ENCODE data around the gene NANOGP8.
"Not testable (repeated sequence)": the region's sequence is repeated elsewhere in the genome, so short reads cannot be mapped to it uniquely, and the experiment has no call there.

NANOGP8 gene

DNA sequence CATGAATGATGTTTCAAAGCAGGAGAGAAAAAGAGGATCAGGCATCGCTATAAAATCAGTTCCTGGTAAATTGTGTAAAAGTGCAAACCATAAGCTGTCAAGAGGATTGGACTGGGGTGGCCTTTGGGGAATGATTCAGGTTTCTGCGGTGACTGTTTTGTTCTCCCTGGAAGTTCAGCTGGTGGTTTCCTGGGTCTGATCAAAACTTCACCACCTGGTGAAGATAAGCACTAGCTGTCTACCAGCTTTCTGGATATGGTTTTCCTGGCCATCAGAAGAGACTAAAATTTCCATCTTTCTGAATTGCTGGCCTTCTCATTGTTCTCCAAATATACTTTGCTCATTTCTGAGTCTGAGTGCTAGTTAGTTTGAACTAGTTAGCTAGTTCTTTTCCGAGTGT, 2.7 kb upstream of the NANOGP8 start:
- FAIRE-seq (no peak), DNase-seq (ENCODE audit: insufficient read length, low spot score) (no peak)
- TF ChIP-seq, protein P1, sequence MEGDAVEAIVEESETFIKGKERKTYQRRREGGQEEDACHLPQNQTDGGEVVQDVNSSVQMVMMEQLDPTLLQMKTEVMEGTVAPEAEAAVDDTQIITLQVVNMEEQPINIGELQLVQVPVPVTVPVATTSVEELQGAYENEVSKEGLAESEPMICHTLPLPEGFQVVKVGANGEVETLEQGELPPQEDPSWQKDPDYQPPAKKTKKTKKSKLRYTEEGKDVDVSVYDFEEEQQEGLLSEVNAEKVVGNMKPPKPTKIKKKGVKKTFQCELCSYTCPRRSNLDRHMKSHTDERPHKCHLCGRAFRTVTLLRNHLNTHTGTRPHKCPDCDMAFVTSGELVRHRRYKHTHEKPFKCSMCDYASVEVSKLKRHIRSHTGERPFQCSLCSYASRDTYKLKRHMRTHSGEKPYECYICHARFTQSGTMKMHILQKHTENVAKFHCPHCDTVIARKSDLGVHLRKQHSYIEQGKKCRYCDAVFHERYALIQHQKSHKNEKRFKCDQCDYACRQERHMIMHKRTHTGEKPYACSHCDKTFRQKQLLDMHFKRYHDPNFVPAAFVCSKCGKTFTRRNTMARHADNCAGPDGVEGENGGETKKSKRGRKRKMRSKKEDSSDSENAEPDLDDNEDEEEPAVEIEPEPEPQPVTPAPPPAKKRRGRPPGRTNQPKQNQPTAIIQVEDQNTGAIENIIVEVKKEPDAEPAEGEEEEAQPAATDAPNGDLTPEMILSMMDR (IDR thresholded peaks at IDR 0.05; ENCODE audit: insufficient read depth, missing control alignments), result no peak

DNA sequence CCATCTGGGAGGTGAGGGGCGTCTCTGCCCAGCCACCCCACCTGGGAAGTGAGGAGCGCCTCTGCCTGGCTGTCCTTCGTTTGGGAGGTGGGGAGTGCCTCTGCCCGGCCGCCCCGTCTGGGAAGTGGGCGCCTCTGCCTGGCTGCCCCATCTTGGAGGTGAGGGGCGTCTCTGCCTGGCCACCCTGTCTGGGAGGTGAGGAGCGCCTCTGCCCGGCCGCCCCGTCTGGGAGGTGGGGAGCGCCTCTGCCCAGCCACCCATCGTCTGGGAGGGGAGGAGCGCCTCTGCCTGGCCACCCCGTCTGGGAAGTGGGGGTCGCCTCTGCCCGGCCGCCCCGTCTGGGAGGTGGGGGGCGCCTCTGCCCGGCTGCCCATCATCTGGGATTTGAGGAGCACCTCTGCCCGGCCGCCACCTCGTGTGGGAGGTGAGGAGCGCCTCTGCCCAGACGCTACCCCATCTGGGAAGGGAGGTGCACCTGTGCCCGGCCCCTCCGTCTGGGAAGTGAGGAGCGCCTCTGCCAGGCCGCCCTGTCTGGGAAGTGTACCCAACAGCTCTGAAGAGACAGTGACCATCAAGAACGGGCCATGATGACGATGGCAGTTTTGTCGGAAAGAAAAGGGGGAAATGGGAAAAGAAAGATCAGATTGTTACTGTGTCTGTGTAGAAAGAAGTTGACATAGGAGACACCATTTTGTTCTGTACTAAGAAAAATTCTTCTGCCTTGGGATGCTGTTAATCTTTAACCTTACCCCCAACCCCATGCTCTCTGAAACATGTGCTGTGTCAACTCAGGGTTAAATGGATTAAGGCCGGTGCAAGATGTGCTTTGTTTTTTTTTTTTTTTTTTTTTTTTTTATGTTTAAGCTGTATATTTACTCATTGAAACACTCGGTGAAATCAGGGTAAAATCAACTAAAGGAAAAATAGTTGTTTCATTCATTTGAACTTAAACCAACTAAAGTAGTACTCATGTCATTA, 2.4 kb downstream of the NANOGP8 start:
- not testable (repeated sequence) for DNase-seq (ENCODE audit: insufficient read length, low spot score); FAIRE-seq

DNA sequence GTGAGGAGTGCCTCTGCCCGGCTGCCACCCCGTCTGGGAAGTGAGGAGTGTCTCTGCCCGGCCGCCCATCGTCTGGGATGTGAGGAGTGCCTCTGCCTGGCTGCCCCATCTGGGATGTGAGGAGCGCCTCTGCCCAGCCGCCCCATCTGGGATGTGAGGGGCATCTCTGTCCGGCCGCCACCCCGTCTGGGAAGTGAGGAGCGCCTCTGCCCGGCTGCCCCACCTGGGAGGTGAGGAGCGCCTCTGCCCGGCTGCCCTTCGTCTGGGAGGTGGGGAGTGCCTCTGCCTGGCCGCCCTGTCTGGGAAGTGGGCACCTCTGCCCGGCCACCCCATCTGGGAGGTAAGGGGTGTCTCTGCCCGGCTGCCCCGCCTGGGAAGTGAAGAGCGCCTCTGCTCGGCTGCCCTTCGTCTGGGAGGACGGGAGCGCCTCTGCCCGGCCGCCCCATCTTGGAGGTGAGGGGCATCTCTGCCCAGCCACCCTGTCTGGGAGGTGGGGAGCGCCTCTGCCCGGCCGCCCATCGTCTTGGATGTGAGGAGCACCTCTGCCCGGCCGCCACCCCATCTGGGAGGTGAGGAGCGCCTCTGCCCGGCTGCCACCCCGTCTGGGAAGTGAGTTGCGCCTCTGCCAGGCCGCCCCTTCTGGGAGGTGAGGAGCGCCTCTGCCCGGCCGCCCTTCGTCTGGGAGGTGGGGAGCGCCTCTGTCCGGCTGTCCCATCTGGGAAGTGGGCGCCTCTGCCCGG, 3.3 kb downstream of the NANOGP8 start:
- not testable (repeated sequence) for FAIRE-seq; DNase-seq (ENCODE audit: insufficient read length, low spot score)

DNA sequence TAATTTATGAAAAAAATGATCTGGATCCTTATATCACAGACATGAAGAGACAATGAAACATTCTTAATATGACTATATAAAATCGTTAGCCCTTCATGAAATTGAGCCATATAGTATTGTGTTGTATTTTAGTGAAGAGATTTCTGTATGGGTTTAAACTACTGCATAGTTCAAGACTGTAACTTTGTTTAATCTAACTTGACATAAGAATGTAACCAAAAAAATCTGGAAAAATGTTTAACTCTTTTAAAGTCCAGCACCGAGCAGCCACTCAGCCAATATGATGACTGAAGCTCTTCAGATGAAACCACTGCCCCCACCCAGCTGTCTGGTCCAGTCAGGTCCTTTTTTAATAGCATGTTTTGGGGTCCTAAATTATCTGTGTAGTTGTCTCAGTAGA, 4.9 kb downstream of the NANOGP8 start:
- DNase-seq (ENCODE audit: insufficient read length, low spot score) (no peak), FAIRE-seq (no peak)
- TF ChIP-seq, protein P1 (IDR thresholded peaks at IDR 0.05; ENCODE audit: insufficient read depth, missing control alignments), result no peak

DNA sequence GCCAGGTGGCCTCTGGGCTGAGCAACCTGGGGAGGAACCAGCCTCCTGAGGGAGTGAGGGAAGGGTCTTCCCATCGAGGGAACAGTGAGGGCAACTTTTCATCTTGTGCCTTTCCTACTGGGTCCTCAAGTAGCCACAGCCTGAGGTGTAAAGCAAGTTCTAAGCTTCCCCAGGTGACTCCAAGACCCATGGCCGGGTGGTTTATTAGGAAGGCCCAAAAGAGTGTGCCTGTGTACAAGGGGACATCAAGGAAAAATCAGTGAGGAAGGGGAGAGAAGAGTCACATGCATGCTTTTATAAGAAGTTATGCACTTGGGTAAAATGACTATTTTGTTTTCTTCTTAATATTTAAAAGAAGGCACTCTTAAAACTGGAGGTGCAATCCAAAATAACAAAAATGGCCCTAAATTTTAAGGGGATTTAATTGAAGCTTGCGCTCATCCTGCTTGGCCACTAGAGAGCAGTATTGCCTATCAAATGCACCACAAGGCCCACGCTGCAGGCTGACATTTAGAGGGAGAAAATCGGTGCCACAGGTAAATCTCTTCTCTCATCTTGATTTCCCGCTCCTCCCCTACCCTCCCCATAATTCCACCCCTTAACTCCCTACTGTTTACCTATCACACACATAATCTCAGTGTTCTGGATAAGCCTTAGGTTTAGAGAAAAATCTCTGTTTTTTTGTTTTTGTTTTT, 6.7 kb downstream of the NANOGP8 start:
- DNase-seq (ENCODE audit: insufficient read length, low spot score), result peak; percentile 46
- TF ChIP-seq, protein P1 (IDR thresholded peaks at IDR 0.05; ENCODE audit: insufficient read depth, missing control alignments), result peak; percentile 97
- FAIRE-seq, result no peak

DNA sequence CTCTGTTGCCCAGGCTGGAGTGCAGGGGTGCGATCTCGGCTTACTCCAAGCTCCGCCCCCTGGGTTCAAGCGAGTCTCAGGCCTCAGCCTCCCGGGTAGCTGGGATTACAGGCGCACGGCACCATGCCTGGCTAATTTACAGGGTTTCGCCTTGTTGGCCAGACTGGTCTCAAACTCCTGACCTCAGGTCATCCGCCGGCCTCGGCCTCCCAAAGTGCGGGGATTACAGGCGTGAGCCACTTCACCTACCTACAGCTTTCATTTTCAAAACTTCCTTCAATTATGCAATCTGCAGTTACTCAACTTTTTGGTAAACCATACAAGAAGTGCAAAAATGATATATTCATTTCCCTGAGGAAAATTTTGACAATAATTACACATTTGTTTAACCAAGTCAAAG, 14.0 kb downstream of the NANOGP8 start:
- TF ChIP-seq, protein P1 (IDR thresholded peaks at IDR 0.05; ENCODE audit: insufficient read depth, missing control alignments), result no peak
- no peak for FAIRE-seq
- DNase-seq (ENCODE audit: insufficient read length, low spot score), result no peak

DNA sequence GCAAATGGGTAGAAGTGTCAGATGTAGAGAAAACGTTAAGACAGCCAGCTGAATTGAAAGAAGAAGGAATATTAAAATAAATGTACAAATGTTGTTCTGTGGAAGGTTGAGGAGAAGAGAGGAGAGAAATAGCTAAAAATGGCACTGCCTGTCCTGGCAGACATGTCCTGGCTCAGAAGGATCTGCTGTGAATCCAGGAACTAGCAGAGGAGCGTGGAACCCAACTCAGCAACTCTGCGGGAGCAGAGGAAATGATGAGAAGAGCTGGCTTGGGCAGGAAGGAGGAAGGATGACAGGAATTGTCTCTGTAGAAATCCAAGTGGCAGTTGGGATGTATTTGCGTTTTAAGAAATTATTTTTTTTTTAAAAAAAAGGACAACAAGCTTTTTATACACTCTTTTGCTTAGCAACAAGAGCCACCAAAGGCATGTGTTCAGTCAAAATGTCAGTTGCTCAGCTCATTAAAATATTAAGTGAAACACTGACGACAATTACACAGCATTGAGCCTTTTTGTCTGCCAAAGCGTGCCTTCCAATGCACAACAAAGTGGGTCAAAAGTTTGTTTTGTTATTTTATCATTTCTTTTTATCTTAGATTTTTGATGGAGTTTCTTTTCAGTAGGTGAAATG, 16.1 kb downstream of the NANOGP8 start:
- DNase-seq (ENCODE audit: insufficient read length, low spot score) (no peak), FAIRE-seq (no peak)
- TF ChIP-seq, protein P1 (IDR thresholded peaks at IDR 0.05; ENCODE audit: insufficient read depth, missing control alignments), result no peak

Data from D721Med (cell line).